B cell (primary cell): Measurements from ENCODE around the gene CEP128.

Source experiments
- EZH2 ChIP-seq: IDR thresholded peaks from 2 replicates; pipeline ENCODE4 v1.6.1; 2012; ENCODE audit warnings: borderline replicate concordance, low read depth, mild to moderate bottlenecking, moderate library complexity, low read length; ENCODE audit not compliant: insufficient read depth, poor library complexity, severe bottlenecking
- TF ChIP-seq, protein P1 (sequence below): fragments of 200-600 bp; IDR thresholded peaks from one replicate; pipeline ENCODE4 v1.8.0; 2022; ENCODE audit warnings: antibody characterized with exemption, mild to moderate bottlenecking

DNA sequence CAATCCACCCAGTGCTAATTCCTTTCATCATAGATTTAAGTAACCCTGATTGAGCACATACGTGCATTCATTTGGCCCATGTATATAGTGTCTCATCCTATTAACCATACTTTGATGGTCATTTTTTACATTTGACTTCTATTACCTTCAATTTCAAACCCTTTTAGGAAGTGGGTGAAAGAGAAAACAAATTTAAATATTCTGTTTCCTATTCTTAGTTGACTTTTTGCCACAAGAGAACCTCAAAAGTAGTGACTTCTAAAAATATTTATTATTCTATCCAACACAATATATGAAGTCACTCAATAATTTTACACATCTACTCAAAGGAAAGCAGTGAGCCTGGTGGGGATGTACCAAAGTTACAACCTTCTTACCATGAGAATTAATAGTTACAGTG lies 164.9 kb downstream of the CEP128 start:
- TF ChIP-seq, protein P1, sequence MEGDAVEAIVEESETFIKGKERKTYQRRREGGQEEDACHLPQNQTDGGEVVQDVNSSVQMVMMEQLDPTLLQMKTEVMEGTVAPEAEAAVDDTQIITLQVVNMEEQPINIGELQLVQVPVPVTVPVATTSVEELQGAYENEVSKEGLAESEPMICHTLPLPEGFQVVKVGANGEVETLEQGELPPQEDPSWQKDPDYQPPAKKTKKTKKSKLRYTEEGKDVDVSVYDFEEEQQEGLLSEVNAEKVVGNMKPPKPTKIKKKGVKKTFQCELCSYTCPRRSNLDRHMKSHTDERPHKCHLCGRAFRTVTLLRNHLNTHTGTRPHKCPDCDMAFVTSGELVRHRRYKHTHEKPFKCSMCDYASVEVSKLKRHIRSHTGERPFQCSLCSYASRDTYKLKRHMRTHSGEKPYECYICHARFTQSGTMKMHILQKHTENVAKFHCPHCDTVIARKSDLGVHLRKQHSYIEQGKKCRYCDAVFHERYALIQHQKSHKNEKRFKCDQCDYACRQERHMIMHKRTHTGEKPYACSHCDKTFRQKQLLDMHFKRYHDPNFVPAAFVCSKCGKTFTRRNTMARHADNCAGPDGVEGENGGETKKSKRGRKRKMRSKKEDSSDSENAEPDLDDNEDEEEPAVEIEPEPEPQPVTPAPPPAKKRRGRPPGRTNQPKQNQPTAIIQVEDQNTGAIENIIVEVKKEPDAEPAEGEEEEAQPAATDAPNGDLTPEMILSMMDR: no peak
- TF ChIP-seq EZH2: no peak
